Endothelial cell of umbilical vein (primary cell): ENCODE measurements around the gene RBM17. TPM values are rescaled to one million over a fixed set of nuclear protein-coding genes. Genes with fewer than 3 reads are reported as not detected.

Experiments
- BruUV-seq: library from RNA; stranded (reverse); fragments of 400-500 nt; replicated peaks from 2 replicates; lab custom pipeline; 2021; lab: Mats Ljungman, UMichigan
- CTCF ChIA-PET: fragments of 300-600, 350-600 bp; sonication (Branson Sonifier 250); formaldehyde crosslinking; loops from one replicate; lab custom pipeline; 2021; ENCODE audit warnings: antibody characterized with exemption, inconsistent platforms; lab: Charles Lee
- POLR2A ChIA-PET: fragments of 300-600, 350-600 bp; sonication (Branson Sonifier 250); formaldehyde crosslinking; loops from one replicate; lab custom pipeline; 2021; ENCODE audit warnings: antibody characterized with exemption, inconsistent platforms; lab: Charles Lee
- DNase-seq: peaks from one replicate; pipeline ENCODE4 v3.0.0-alpha.2; 2011; ENCODE audit warnings: low read depth, low spot score
- FAIRE-seq: peaks from 2 replicates; lab custom pipeline; 2011; peaks lifted over from hg19 to GRCh38; lab: Jason Lieb, UNC
- H2AFZ ChIP-seq: 2 replicates; pipeline ENCODE4 v1.6.0; 2012; ENCODE audit warnings: low read depth, low read length, control low read depth, inconsistent platforms
- H3K27ac ChIP-seq: 2 replicates; pipeline ENCODE4 v1.5.1; 2011; ENCODE audit warnings: low read depth, mild to moderate bottlenecking, control low read depth, low read length, moderate library complexity; ENCODE audit not compliant: insufficient read depth
- H3K27me3 ChIP-seq, 2 experiments: 2 replicates each; pipeline versions ENCODE4 v1.6.0 to v1.6.1; 2011; ENCODE audit warnings: low read length in 2 of 2, mixed read lengths in 1 of 2; ENCODE audit not compliant: control insufficient read depth in 2 of 2, insufficient read depth in 2 of 2
- H3K36me3 ChIP-seq, 2 experiments: 2 replicates in 1 of 2; 3 replicates in 1 of 2; pipeline ENCODE4 v1.5.1; 2011; ENCODE audit warnings: low read length in 2 of 2, mild to moderate bottlenecking in 1 of 2, moderate library complexity in 1 of 2; ENCODE audit not compliant: control insufficient read depth in 2 of 2, insufficient read depth in 2 of 2; ENCODE audit errors: extremely low read depth in 1 of 2
- H3K4me1 ChIP-seq: 3 replicates; pipeline ENCODE4 v1.5.1; 2011; ENCODE audit warnings: mild to moderate bottlenecking, low read length; ENCODE audit not compliant: control insufficient read depth, insufficient read depth; ENCODE audit errors: extremely low read depth
- H3K4me2 ChIP-seq: 2 replicates; pipeline ENCODE4 v1.6.1; 2011; ENCODE audit warnings: low read length, control low read depth, mixed read lengths; ENCODE audit not compliant: insufficient read depth
- H3K4me3 ChIP-seq, 3 experiments: fragments of 200-600 bp in 1 of 3; sonication (generic), shearing (Covaris generic) in 1 of 3; replicated peaks in 1 of 3; 2 replicates each; pipeline ENCODE4 v1.5.1; 2011 to 2016; ENCODE audit warnings: control low read depth in 3 of 3, low read length in 3 of 3, mild to moderate bottlenecking in 2 of 3, inconsistent platforms in 1 of 3, low read depth in 1 of 3, moderate library complexity in 1 of 3; ENCODE audit not compliant: insufficient read depth in 1 of 3
- H3K79me2 ChIP-seq: 2 replicates; pipeline ENCODE4 v1.6.0; 2012; ENCODE audit warnings: low read length, inconsistent platforms; ENCODE audit not compliant: control insufficient read depth, insufficient read depth
- H3K9ac ChIP-seq: replicated peaks from 2 replicates; pipeline ENCODE3; 2011; ENCODE audit warnings: low read length, control low read depth; ENCODE audit not compliant: insufficient read depth; ENCODE audit errors: extremely low read depth
- H3K9me1 ChIP-seq: replicated peaks from 3 replicates; pipeline ENCODE4 v1.6.0; 2011; ENCODE audit warnings: mild to moderate bottlenecking, low read length; ENCODE audit not compliant: control insufficient read depth, insufficient read depth; ENCODE audit errors: extremely low read depth
- H3K9me3 ChIP-seq: replicated peaks from 2 replicates; pipeline ENCODE4 v1.5.1; 2012; ENCODE audit warnings: low read length, inconsistent platforms; ENCODE audit not compliant: control insufficient read depth, insufficient read depth
- H4K20me1 ChIP-seq: replicated peaks from 2 replicates; pipeline ENCODE3; 2011; ENCODE audit warnings: mild to moderate bottlenecking, low read length; ENCODE audit not compliant: control insufficient read depth, insufficient read depth; ENCODE audit errors: extremely low read depth
- CTCF ChIP-seq, 2 donors: IDR thresholded peaks; 1 replicate in 1 of 2; 2 replicates in 1 of 2; pipeline ENCODE4 v1.5.1; 2011; ENCODE audit warnings: low read length in 2 of 2, mild to moderate bottlenecking in 2 of 2, moderate library complexity in 2 of 2, control low read depth in 1 of 2, inconsistent platforms in 1 of 2, low read depth in 1 of 2; ENCODE audit not compliant: insufficient read depth in 1 of 2; ENCODE audit errors: extremely low read depth in 1 of 2
- EZH2 ChIP-seq: IDR thresholded peaks from 2 replicates; pipeline ENCODE4 v1.6.1; 2012; ENCODE audit warnings: borderline replicate concordance, low read depth, mild to moderate bottlenecking, moderate library complexity, low read length, inconsistent platforms; ENCODE audit not compliant: severe bottlenecking
- FOS ChIP-seq: IDR thresholded peaks from 2 replicates; pipeline ENCODE4 v1.6.1; 2011; ENCODE audit warnings: mild to moderate bottlenecking, low read length, moderate library complexity, borderline replicate concordance; ENCODE audit not compliant: insufficient read depth
- GATA2 ChIP-seq: IDR thresholded peaks from 2 replicates; pipeline ENCODE4 v1.7.0; 2011; ENCODE audit warnings: low read depth, mild to moderate bottlenecking, moderate library complexity, mixed read lengths, low read length; ENCODE audit not compliant: insufficient read length, insufficient read depth
- JUN ChIP-seq: IDR thresholded peaks from 2 replicates; pipeline ENCODE4 v1.6.1; 2011; ENCODE audit warnings: borderline replicate concordance, low read depth; ENCODE audit not compliant: insufficient read length, insufficient read depth
- MAX ChIP-seq: IDR thresholded peaks from 2 replicates; pipeline ENCODE4 v1.6.1; 2011; ENCODE audit not compliant: insufficient read depth, insufficient read length
- MYC ChIP-seq: IDR thresholded peaks from one replicate; pipeline ENCODE4 v1.6.1; 2011; ENCODE audit warnings: mild to moderate bottlenecking, low read depth, low read length
- POLR2A ChIP-seq: IDR thresholded peaks from 2 replicates; pipeline ENCODE4 v1.6.1; 2012; ENCODE audit warnings: low read depth, mild to moderate bottlenecking, control low read depth, low read length
- POLR2AphosphoS5 ChIP-seq: IDR thresholded peaks from 2 replicates; pipeline ENCODE4 v1.6.1; 2012; ENCODE audit warnings: low read depth, mild to moderate bottlenecking, control low read depth, low read length, moderate library complexity; ENCODE audit not compliant: insufficient read depth
- dilution Hi-C: fragments of 300-500 bp; cut with MboI; formaldehyde crosslinking; loops from one replicate; pipeline ENCODE4 v1.15.0; 2019; ENCODE audit warnings: low sequenced_read_pairs; ENCODE audit not compliant: extremely low pct_ligation_motif_present
- intact Hi-C: fragments of 100-400 bp; cut with micrococcal nuclease; formaldehyde crosslinking; loops from one replicate; pipeline ENCODE4 v1.10.0; 2022
- polyA plus RNA-seq, 4 experiments: library from polyadenylated mRNA; depleted of rRNA in 3 of 4; stranded (reverse) in 3 of 4; unstranded in 1 of 4; fragments of >200 nt; gene quantifications; 2 replicates each; pipeline versions ENCODE4 v1.2.1 to v1.2.3, GENCODE V29; 2011 to 2012; ENCODE audit warnings: missing spikeins in 1 of 4
- total RNA-seq: library from RNA; stranded (reverse); gene quantifications from 2 replicates; pipeline ENCODE4 v1.2.3, GENCODE V29; 2021

Gene RBM17
- total and polyA plus RNA-seq, 2 donors (not counting 3 experiments of a cell fraction or from before 2014, with no cell fraction given): 23.1 to 148 TPM

GRCh38 chr10:6114805-6115341, 26.0 kb downstream of the RBM17 start:
- H3K4me1 ChIP-seq: peaks cover 13% of the 10 kb centered on the region
- peaks cover 15% of the 10 kb centered on the region for H3K79me2 ChIP-seq
- H3K27ac ChIP-seq: peak overlapping the region; percentile 74
- no peaks in the 10 kb centered on the region for H4K20me1 ChIP-seq
- H2AFZ ChIP-seq: no peak overlapping the region
- ChIA-PET CTCF (interaction anchor here (0.7 to 1.3 kb wide), 9 partner anchors 10 to 287 kb away, joined by 3 to 19 read pairs (median 4); partner anchors contain the start of gene PFKFB3), POLR2A (interaction anchor here (0.8 to 1.4 kb wide), 2 partner anchors 88 to 287 kb away, joined by 3 read pairs; partner anchors contain the start of gene PFKFB3)
- DNase-seq (peak; percentile 60), FAIRE-seq (peak; percentile 66)
- H3K4me3 ChIP-seq: no peak overlapping the region
- no peaks in the 10 kb centered on the region for H3K9me3 ChIP-seq
- dilution Hi-C loops: no loop called here
- TF ChIP-seq MYC (no peak), JUN (peak; percentile 41)
- no TSS peak for BruUV-seq
- H3K9ac ChIP-seq: peak overlapping the region; percentile 45
- H3K27me3 ChIP-seq: no peaks in the 10 kb centered on the region
- peak overlapping the region; percentile 22 for H3K4me2 ChIP-seq
- H3K36me3 ChIP-seq: peaks cover 27 to 37% of the 10 kb centered on the region in 2 experiments
- intact Hi-C loops: loop anchor here (1.0 kb wide), 2 partner anchors 36 to 86 kb away; no protein-coding TSS in a partner anchor
- H3K9me1 ChIP-seq: no peaks in the 10 kb centered on the region

GRCh38 chr10:6115411-6115810, 26.6 kb downstream of the RBM17 start:
- no peaks in the 10 kb centered on the region for H3K9me1 ChIP-seq

More at GRCh38 chr10:6115411-6115810, 26.6 kb downstream of the RBM17 start:
- DNase-seq (no peak), FAIRE-seq (peak; percentile 21)
- CTCF ChIA-PET: interaction anchor here (0.7 to 1.3 kb wide), 7 partner anchors 10 to 287 kb away, joined by 3 to 19 read pairs (median 4); partner anchors contain the start of gene PFKFB3
- dilution Hi-C loops (no loop called here), intact Hi-C loops (no loop called here)
- BruUV-seq: TSS peak; percentile 40
- Histone ChIP-seq H3K4me2 (peak overlapping the region; percentile 22), H2AFZ (no peak overlapping the region), H3K4me3 (no peak overlapping the region), H3K27me3 (no peaks in the 10 kb centered on the region), H3K27ac (peak overlapping the region; percentile 74), H3K4me1 (peaks cover 13% of the 10 kb centered on the region), H4K20me1 (no peaks in the 10 kb centered on the region), H3K9ac (no peak overlapping the region), H3K36me3 (peaks cover 22 to 32% of the 10 kb centered on the region in 2 experiments), H3K9me3 (no peaks in the 10 kb centered on the region), H3K79me2 (peaks cover 10% of the 10 kb centered on the region)
- no peak for TF ChIP-seq MAX
- TF ChIP-seq FOS: no peak
- no peak for TF ChIP-seq EZH2
- no peak for TF ChIP-seq POLR2AphosphoS5
- no peak for TF ChIP-seq CTCF (IDR thresholded peaks at IDR 0.05; ENCODE audit: extremely low read depth in 1 of 2, insufficient read depth in 1 of 2, low read depth in 1 of 2, low read length in 2 of 2)
- TF ChIP-seq MYC: no peak
- no peak for TF ChIP-seq POLR2A
- no peak for TF ChIP-seq GATA2
- TF ChIP-seq JUN: no peak
- POLR2A ChIA-PET: interaction anchor here (0.8 to 1.4 kb wide), 2 partner anchors 87 to 286 kb away, joined by 3 read pairs; partner anchors contain the start of gene PFKFB3
